A673 (cell line): ENCODE data around the gene ABCG5. TPM values are rescaled to one million over a fixed set of nuclear protein-coding genes. Genes with fewer than 3 reads are reported as not detected.

Experiments used
- BruUV-seq: library from RNA; stranded (reverse); fragments of 400-500 nt; replicated peaks from 2 replicates; lab custom pipeline; 2021; lab: Mats Ljungman, UMichigan
- CTCF ChIA-PET: fragments of 300-600 bp; sonication (Branson Sonifier 250); formaldehyde crosslinking; loops from one replicate; lab custom pipeline; 2022; ENCODE audit warnings: antibody characterized with exemption; lab: Charles Lee
- POLR2A ChIA-PET: fragments of 300-600 bp; sonication (Branson Sonifier 250); formaldehyde crosslinking; loops from one replicate; lab custom pipeline; 2022; ENCODE audit warnings: antibody characterized with exemption; ENCODE audit not compliant: low non-redundant PET; lab: Charles Lee
- DNase-seq: peaks from one replicate; pipeline ENCODE4 v3.0.0-alpha.2; 2015; ENCODE audit warnings: low spot score
- H3K27ac ChIP-seq: fragments of 200-600 bp; sonication (generic); 2 replicates; pipeline ENCODE4 v1.5.1; 2016; ENCODE audit warnings: mixed run types, low read depth, mild to moderate bottlenecking, mixed read lengths, antibody characterized with exemption, low read length; ENCODE audit not compliant: poor library complexity, severe bottlenecking
- H3K27me3 ChIP-seq: fragments of 200-600 bp; sonication (generic); replicated peaks from 2 replicates; pipeline ENCODE4 v1.6.1; 2017; ENCODE audit warnings: mixed run types, low read depth, mild to moderate bottlenecking, mixed read lengths, antibody characterized with exemption, low read length; ENCODE audit not compliant: insufficient read depth, poor library complexity
- H3K36me3 ChIP-seq: fragments of 200-600 bp; sonication (generic); 2 replicates; pipeline ENCODE4 v1.6.1; 2016; ENCODE audit warnings: mixed run types, mild to moderate bottlenecking, mixed read lengths, antibody characterized with exemption, low read length; ENCODE audit not compliant: insufficient read depth, poor library complexity, severe bottlenecking
- H3K4me1 ChIP-seq: fragments of 200-600 bp; sonication (generic); 2 replicates; pipeline ENCODE4 v1.6.1; 2017; ENCODE audit warnings: mixed run types, mild to moderate bottlenecking, mixed read lengths, antibody characterized with exemption, low read length; ENCODE audit not compliant: insufficient read depth, poor library complexity, severe bottlenecking
- H3K4me3 ChIP-seq: fragments of 200-600 bp; sonication (generic); 2 replicates; pipeline ENCODE4 v1.5.1; 2016; ENCODE audit warnings: low read depth, mixed run types, mild to moderate bottlenecking, mixed read lengths, low read length; ENCODE audit not compliant: poor library complexity, severe bottlenecking
- H3K9me3 ChIP-seq: fragments of 200-600 bp; sonication (generic); 2 replicates; pipeline ENCODE4 v1.6.1; 2016; ENCODE audit warnings: mixed run types, low read depth, mild to moderate bottlenecking, mixed read lengths, antibody characterized with exemption, low read length; ENCODE audit not compliant: poor library complexity, severe bottlenecking
- EZH2 ChIP-seq: fragments of 200-600 bp; sonication (generic); IDR thresholded peaks from 2 replicates; pipeline ENCODE4 v1.6.1; 2017; ENCODE audit warnings: borderline replicate concordance, low read depth, mild to moderate bottlenecking, mixed read lengths, antibody characterized with exemption, low read length; ENCODE audit not compliant: poor library complexity, severe bottlenecking
- intact Hi-C: fragments of 100-400 bp; cut with micrococcal nuclease; formaldehyde crosslinking; loops from one replicate; pipeline ENCODE4 v1.10.0; 2022; ENCODE audit not compliant: unreplicated experiment
- total RNA-seq: library from RNA; stranded (reverse); gene quantifications from 2 replicates; pipeline ENCODE4 v1.2.3, GENCODE V29; 2021
- TF ChIP-seq, protein P1 (sequence below): fragments of 300-800, 200-600 bp; sonication (generic); conservative IDR thresholded peaks from 2 replicates; pipeline ENCODE4 v1.5.1; 2017; ENCODE audit warnings: low read depth, mild to moderate bottlenecking, antibody characterized with exemption, low read length, moderate library complexity, mixed read lengths

ABCG5 gene
- total RNA-seq, 1 experiment from 2014 or later, result not detected

GRCh38 chr2:43824512-43824911 lies 14.1 kb downstream of the ABCG5 start:
- Histone ChIP-seq H3K4me3 (no peak overlapping the region), H3K9me3 (no peaks in the 10 kb centered on the region), H3K27me3 (peaks cover 2% of the 10 kb centered on the region), H3K36me3 (no peaks in the 10 kb centered on the region), H3K27ac (no peak overlapping the region), H3K4me1 (no peaks in the 10 kb centered on the region)
- POLR2A ChIA-PET, result no interaction called here
- CTCF ChIA-PET, result no interaction called here
- TF ChIP-seq EZH2, result no peak
- TF ChIP-seq, protein P1, sequence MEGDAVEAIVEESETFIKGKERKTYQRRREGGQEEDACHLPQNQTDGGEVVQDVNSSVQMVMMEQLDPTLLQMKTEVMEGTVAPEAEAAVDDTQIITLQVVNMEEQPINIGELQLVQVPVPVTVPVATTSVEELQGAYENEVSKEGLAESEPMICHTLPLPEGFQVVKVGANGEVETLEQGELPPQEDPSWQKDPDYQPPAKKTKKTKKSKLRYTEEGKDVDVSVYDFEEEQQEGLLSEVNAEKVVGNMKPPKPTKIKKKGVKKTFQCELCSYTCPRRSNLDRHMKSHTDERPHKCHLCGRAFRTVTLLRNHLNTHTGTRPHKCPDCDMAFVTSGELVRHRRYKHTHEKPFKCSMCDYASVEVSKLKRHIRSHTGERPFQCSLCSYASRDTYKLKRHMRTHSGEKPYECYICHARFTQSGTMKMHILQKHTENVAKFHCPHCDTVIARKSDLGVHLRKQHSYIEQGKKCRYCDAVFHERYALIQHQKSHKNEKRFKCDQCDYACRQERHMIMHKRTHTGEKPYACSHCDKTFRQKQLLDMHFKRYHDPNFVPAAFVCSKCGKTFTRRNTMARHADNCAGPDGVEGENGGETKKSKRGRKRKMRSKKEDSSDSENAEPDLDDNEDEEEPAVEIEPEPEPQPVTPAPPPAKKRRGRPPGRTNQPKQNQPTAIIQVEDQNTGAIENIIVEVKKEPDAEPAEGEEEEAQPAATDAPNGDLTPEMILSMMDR, result no peak
- no peak for DNase-seq
- intact Hi-C loops, result no loop called here
- no TSS peak for BruUV-seq

DNA sequence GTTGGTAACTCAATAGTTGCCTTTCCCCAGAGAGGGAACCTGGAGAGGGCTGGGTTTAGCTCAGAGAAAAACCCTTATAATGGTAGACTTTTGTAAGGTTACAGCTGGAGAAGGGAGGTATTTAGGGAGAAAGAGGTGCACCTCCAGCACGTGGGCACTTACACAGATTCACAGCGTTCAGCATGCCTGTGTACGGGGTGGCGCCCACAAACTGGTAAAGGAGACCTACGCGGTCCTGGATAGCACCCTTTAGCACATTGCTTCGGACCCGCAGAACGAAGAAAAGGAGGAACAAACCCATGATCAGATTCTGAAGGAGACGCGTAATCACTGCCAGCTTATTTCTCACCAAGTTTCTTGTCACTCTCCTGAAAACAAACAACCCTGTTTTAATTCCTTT lies 14.9 kb downstream of the ABCG5 start:
- DNase-seq, result no peak
- Histone ChIP-seq H3K27me3 (no peaks in the 10 kb centered on the region), H3K36me3 (no peaks in the 10 kb centered on the region), H3K4me1 (no peaks in the 10 kb centered on the region), H3K9me3 (no peaks in the 10 kb centered on the region), H3K27ac (no peak overlapping the region), H3K4me3 (no peak overlapping the region)
- BruUV-seq, result no TSS peak
- TF ChIP-seq, protein P1, result no peak
- no peak for TF ChIP-seq EZH2
- ChIA-PET CTCF (no interaction called here), POLR2A (no interaction called here)
- intact Hi-C loops, result no loop called here

- ChIA-PET CTCF (no interaction called here), POLR2A (no interaction called here)
- Histone ChIP-seq H3K9me3 (no peaks in the 10 kb centered on the region), H3K36me3 (no peaks in the 10 kb centered on the region), H3K4me1 (no peaks in the 10 kb centered on the region), H3K4me3 (no peak overlapping the region), H3K27ac (no peak overlapping the region), H3K27me3 (no peaks in the 10 kb centered on the region)
- intact Hi-C loops, result no loop called here
- TF ChIP-seq, protein P1, result no peak
- no peak for TF ChIP-seq EZH2
- no TSS peak for BruUV-seq
- DNase-seq, result no peak
Measured at GRCh38 chr2:43822839-43823238, 15.8 kb downstream of the ABCG5 start.
